H1 (cell line): ENCODE results near the gene KIAA1755. TPM values are rescaled to one million over a fixed set of nuclear protein-coding genes. Genes with fewer than 3 reads are reported as not detected.

Experiments
- CTCF ChIA-PET: fragments of 300-600 bp; sonication (Branson Sonifier 250); formaldehyde crosslinking; loops from one replicate; lab custom pipeline; 2021; ENCODE audit not compliant: partially characterized antibody; lab: Charles Lee
- POLR2A ChIA-PET: fragments of 300-600 bp; sonication (Branson Sonifier 250); formaldehyde crosslinking; loops from one replicate; lab custom pipeline; 2021; ENCODE audit warnings: inconsistent platforms; ENCODE audit not compliant: partially characterized antibody; lab: Charles Lee
- DNase-seq, 2 experiments: peaks; one replicate each; pipeline versions ENCODE4 v3.0.0 to v3.0.0-alpha.2; 2010 to 2022; ENCODE audit warnings: low spot score in 2 of 2, low read depth in 1 of 2, mixed read lengths in 1 of 2
- FAIRE-seq: peaks from 2 replicates; lab custom pipeline; 2011; peaks lifted over from hg19 to GRCh38; lab: Jason Lieb, UNC
- H2AFZ ChIP-seq: 2 replicates; pipeline ENCODE4 v1.8.1; 2012; ENCODE audit warnings: low read length, inconsistent platforms
- H2AK5ac ChIP-seq: 2 replicates; pipeline ENCODE4 v1.6.1; 2013; ENCODE audit warnings: low read depth, low read length
- H2BK120ac ChIP-seq: replicated peaks from 2 replicates; pipeline ENCODE3; 2013; ENCODE audit warnings: low read depth, low read length, inconsistent platforms
- H2BK12ac ChIP-seq: 2 replicates; pipeline ENCODE4 v1.6.1; 2013; ENCODE audit warnings: low read depth, low read length
- H2BK15ac ChIP-seq: 2 replicates; pipeline ENCODE4 v1.6.1; 2013; ENCODE audit warnings: low read length
- H2BK20ac ChIP-seq: 2 replicates; pipeline ENCODE4 v1.6.1; 2013; ENCODE audit warnings: low read length
- H2BK5ac ChIP-seq: 2 replicates; pipeline ENCODE4 v1.6.1; 2013; ENCODE audit warnings: low read depth, low read length
- H3K14ac ChIP-seq: 2 replicates; pipeline ENCODE4 v1.6.1; 2013; ENCODE audit warnings: inconsistent platforms; ENCODE audit not compliant: insufficient read length
- H3K18ac ChIP-seq: 2 replicates; pipeline ENCODE4 v1.6.1; 2013; ENCODE audit warnings: low read length; ENCODE audit errors: extremely low read depth
- H3K23ac ChIP-seq: 2 replicates; pipeline ENCODE4 v1.6.1; 2013; ENCODE audit warnings: inconsistent platforms; ENCODE audit not compliant: insufficient read length
- H3K23me2 ChIP-seq: 2 replicates; pipeline ENCODE4 v1.6.1; 2013; ENCODE audit warnings: low read depth, low read length
- H3K27ac ChIP-seq: 2 replicates; pipeline ENCODE4 v1.6.1; 2011; ENCODE audit warnings: low read depth, low read length, inconsistent platforms
- H3K27me3 ChIP-seq, 4 experiments: replicated peaks in 1 of 4; 1 replicate in 1 of 4; 2 replicates in 3 of 4; pipeline versions ENCODE4 v1.6.1 to v1.8.1; 2011 to 2013; ENCODE audit warnings: low read length in 3 of 4, mild to moderate bottlenecking in 3 of 4, inconsistent platforms in 2 of 4, mixed read lengths in 2 of 4, moderate library complexity in 1 of 4; ENCODE audit not compliant: control insufficient read depth in 3 of 4, insufficient read depth in 3 of 4; ENCODE audit errors: extremely low read depth in 1 of 4
- H3K36me3 ChIP-seq, 4 experiments: 2 replicates each; pipeline versions ENCODE4 v1.6.1 to v1.8.1; 2011 to 2013; ENCODE audit warnings: mild to moderate bottlenecking in 4 of 4, low read length in 3 of 4, moderate library complexity in 2 of 4, control low read depth in 1 of 4, inconsistent platforms in 1 of 4; ENCODE audit not compliant: insufficient read depth in 4 of 4, control insufficient read depth in 2 of 4
- H3K4ac ChIP-seq: replicated peaks from 2 replicates; pipeline ENCODE3; 2013; ENCODE audit warnings: low read length, low read depth, mixed read lengths, inconsistent platforms; ENCODE audit not compliant: insufficient read length
- H3K4me1 ChIP-seq, 4 experiments: replicated peaks in 1 of 4; 1 replicate in 1 of 4; 2 replicates in 3 of 4; pipeline versions ENCODE4 v1.6.1 to v1.8.1; 2011 to 2013; ENCODE audit warnings: low read length in 3 of 4, inconsistent platforms in 2 of 4, mixed read lengths in 1 of 4; ENCODE audit not compliant: insufficient read depth in 4 of 4, control insufficient read depth in 3 of 4
- H3K4me2 ChIP-seq, 2 experiments: 2 replicates each; pipeline versions ENCODE4 v1.6.1 to v1.8.1; 2011 to 2013; ENCODE audit warnings: low read depth in 2 of 2, low read length in 2 of 2, control low read depth in 1 of 2, inconsistent platforms in 1 of 2, mild to moderate bottlenecking in 1 of 2; ENCODE audit not compliant: insufficient read depth in 1 of 2
- H3K4me3 ChIP-seq, 4 experiments: fragments of 200-600, 300-600 bp in 1 of 4; sonication (generic), shearing (Covaris generic), sonication (Bioruptor Twin) in 1 of 4; 2 replicates each; pipeline versions ENCODE4 v1.5.1 to v1.8.1; 2011 to 2016; ENCODE audit warnings: low read length in 4 of 4, low read depth in 3 of 4, control low read depth in 2 of 4, inconsistent platforms in 2 of 4, mild to moderate bottlenecking in 2 of 4, mixed read lengths in 1 of 4, moderate library complexity in 1 of 4; ENCODE audit not compliant: insufficient read depth in 2 of 4; ENCODE audit errors: extremely low read depth in 1 of 4
- H3K56ac ChIP-seq: replicated peaks from 2 replicates; pipeline ENCODE3; 2013; ENCODE audit warnings: low read depth, mild to moderate bottlenecking, mixed read lengths, low read length, inconsistent platforms; ENCODE audit not compliant: insufficient read length
- H3K79me1 ChIP-seq: 2 replicates; pipeline ENCODE4 v1.6.1; 2013; ENCODE audit warnings: low read depth, low read length, control low read depth
- H3K79me2 ChIP-seq, 2 experiments: 2 replicates each; pipeline versions ENCODE4 v1.6.1 to v1.8.1; 2012 to 2013; ENCODE audit warnings: low read length in 2 of 2, mild to moderate bottlenecking in 2 of 2, inconsistent platforms in 1 of 2; ENCODE audit not compliant: insufficient read depth in 2 of 2, control insufficient read depth in 1 of 2
- H3K9ac ChIP-seq, 4 experiments: replicated peaks in 1 of 4; 1 replicate in 1 of 4; 2 replicates in 3 of 4; pipeline versions ENCODE4 v1.6.1 to v1.8.1; 2011 to 2013; ENCODE audit warnings: low read depth in 3 of 4, low read length in 3 of 4, control low read depth in 2 of 4, mild to moderate bottlenecking in 2 of 4, moderate library complexity in 2 of 4, inconsistent platforms in 1 of 4; ENCODE audit errors: extremely low read depth in 1 of 4
- H3K9me3 ChIP-seq, 2 experiments: 2 replicates each; pipeline versions ENCODE4 v1.6.1 to v1.8.1; 2012 to 2013; ENCODE audit warnings: mild to moderate bottlenecking in 2 of 2, moderate library complexity in 2 of 2, control low read depth in 1 of 2, inconsistent platforms in 1 of 2, low read depth in 1 of 2, low read length in 1 of 2, mixed read lengths in 1 of 2; ENCODE audit not compliant: insufficient read depth in 2 of 2
- H4K20me1 ChIP-seq, 2 experiments: replicated peaks in 1 of 2; 2 replicates each; pipeline versions ENCODE3 to v1.8.1; 2011 to 2013; ENCODE audit warnings: inconsistent platforms in 2 of 2, low read length in 2 of 2, mild to moderate bottlenecking in 1 of 2; ENCODE audit not compliant: insufficient read depth in 2 of 2, control insufficient read depth in 1 of 2
- H4K5ac ChIP-seq: 2 replicates; pipeline ENCODE4 v1.6.1; 2013; ENCODE audit warnings: low read length, low read depth, mixed read lengths, inconsistent platforms; ENCODE audit not compliant: insufficient read length
- H4K8ac ChIP-seq: 2 replicates; pipeline ENCODE4 v1.8.0; 2013; ENCODE audit warnings: mild to moderate bottlenecking, moderate library complexity, low read length, inconsistent platforms; ENCODE audit not compliant: insufficient read depth; ENCODE audit errors: extremely low read depth
- H4K91ac ChIP-seq: replicated peaks from 2 replicates; pipeline ENCODE3; 2013; ENCODE audit warnings: low read length, mixed read lengths, inconsistent platforms; ENCODE audit not compliant: insufficient read length
- BACH1 ChIP-seq: IDR thresholded peaks from 2 replicates; pipeline ENCODE4 v1.6.1; 2012; ENCODE audit warnings: low read length, improper control_type of control experiment
- CHD1 ChIP-seq: IDR thresholded peaks from 2 replicates; pipeline ENCODE4 v1.6.1; 2012; ENCODE audit warnings: low read depth, low read length, improper control_type of control experiment
- EP300 ChIP-seq, 2 experiments: IDR thresholded peaks; 1 replicate in 1 of 2; 2 replicates in 1 of 2; pipeline ENCODE4 v1.6.1; 2011 to 2012; ENCODE audit warnings: low read depth in 2 of 2, low read length in 2 of 2, mild to moderate bottlenecking in 2 of 2, borderline replicate concordance in 1 of 2, inconsistent platforms in 1 of 2, moderate library complexity in 1 of 2
- EZH2 ChIP-seq: fragments of 200-600 bp; sonication (generic); IDR thresholded peaks from 2 replicates; pipeline ENCODE4 v1.7.1; 2012; ENCODE audit warnings: low read depth, mild to moderate bottlenecking, moderate library complexity, low read length, inconsistent platforms; ENCODE audit not compliant: severe bottlenecking
- JUND ChIP-seq: IDR thresholded peaks from 2 replicates; pipeline ENCODE4 v1.6.1; 2011; ENCODE audit warnings: mild to moderate bottlenecking, improper control_type of control experiment, low read length
- KDM5A ChIP-seq: fragments of 200-600 bp; IDR thresholded peaks from 2 replicates; pipeline ENCODE4 v1.7.1; 2012; ENCODE audit warnings: mild to moderate bottlenecking, low read length, inconsistent platforms, mixed read lengths
- RAD21 ChIP-seq, 2 experiments: IDR thresholded peaks in 1 of 2; conservative IDR thresholded peaks in 1 of 2; 2 replicates each; pipeline ENCODE4 v1.6.1; 2011; ENCODE audit warnings: low read depth in 2 of 2, low read length in 2 of 2, improper control_type of control experiment in 1 of 2, inconsistent platforms in 1 of 2, mild to moderate bottlenecking in 1 of 2, moderate library complexity in 1 of 2
- RXRA ChIP-seq: IDR thresholded peaks from 2 replicates; pipeline ENCODE4 v1.6.1; 2011; ENCODE audit warnings: low read depth, mild to moderate bottlenecking, low read length, moderate library complexity; ENCODE audit not compliant: insufficient read depth
- SIRT6 ChIP-seq: IDR thresholded peaks from one replicate; pipeline ENCODE4 v1.7.1; 2012; ENCODE audit warnings: low read length, inconsistent platforms
- TEAD4 ChIP-seq: IDR thresholded peaks from 2 replicates; pipeline ENCODE4 v1.6.1; 2012; ENCODE audit warnings: low read depth, low read length, inconsistent platforms, mixed read lengths
- ZNF274 ChIP-seq: IDR thresholded peaks from 2 replicates; pipeline ENCODE4 v1.7.0; 2012; ENCODE audit warnings: low read length, borderline replicate concordance; ENCODE audit errors: extremely low read depth
- WGBS, 2 experiments: shearing (Covaris generic) in 1 of 2; methylation state at CpG; one replicate each; pipeline versions ENCODE4 v1.1.6 to v1.1.7; 2013 to 2015; ENCODE audit warnings: low lambda C conversion rate in 2 of 2, mixed read lengths in 2 of 2, inconsistent platforms in 1 of 2, low coverage in 1 of 2, missing lambda C conversion rate in 1 of 2; ENCODE audit not compliant: insufficient replicate concordance in 2 of 2, insufficient coverage in 1 of 2, insufficient read length in 1 of 2; ENCODE audit errors: extremely low coverage in 1 of 2, missing lambda C conversion rate in 1 of 2; 5-methylcytosine and 5-hydroxymethylcytosine counted together
- polyA plus RNA-seq, 7 experiments: library from polyadenylated mRNA; depleted of rRNA in 3 of 7; stranded (reverse) in 5 of 7; unstranded in 2 of 7; fragments of >200 nt in 5 of 7; fragments of 200-250 nt in 2 of 7; gene quantifications; 1 replicate in 5 of 7; 2 replicates in 1 of 7; 4 replicates in 1 of 7; pipeline versions ENCODE4 v1.2.1 to v1.2.3, GENCODE V29; 2011 to 2013; ENCODE audit warnings: missing spikeins in 2 of 7, mixed read lengths in 2 of 7
- total RNA-seq: library from RNA; stranded (reverse); fragmentation: NEBNext Ultra II Directional; extraction: Animal tissue kit (Norgen Biotek cat#: 25700); gene quantifications from 2 replicates; pipeline ENCODE4 v1.2.1, GENCODE V29; 2021
- TF ChIP-seq, protein P1 (sequence below): IDR thresholded peaks from 2 replicates; pipeline ENCODE4 v1.6.1; 2011; ENCODE audit warnings: low read length, improper control_type of control experiment

Gene KIAA1755
- total and polyA plus RNA-seq, 2 of the 8 experiments (the other 6 are each of a cell fraction or from before 2014, with no cell fraction given): 0.23 TPM; not detected in 1

DNA sequence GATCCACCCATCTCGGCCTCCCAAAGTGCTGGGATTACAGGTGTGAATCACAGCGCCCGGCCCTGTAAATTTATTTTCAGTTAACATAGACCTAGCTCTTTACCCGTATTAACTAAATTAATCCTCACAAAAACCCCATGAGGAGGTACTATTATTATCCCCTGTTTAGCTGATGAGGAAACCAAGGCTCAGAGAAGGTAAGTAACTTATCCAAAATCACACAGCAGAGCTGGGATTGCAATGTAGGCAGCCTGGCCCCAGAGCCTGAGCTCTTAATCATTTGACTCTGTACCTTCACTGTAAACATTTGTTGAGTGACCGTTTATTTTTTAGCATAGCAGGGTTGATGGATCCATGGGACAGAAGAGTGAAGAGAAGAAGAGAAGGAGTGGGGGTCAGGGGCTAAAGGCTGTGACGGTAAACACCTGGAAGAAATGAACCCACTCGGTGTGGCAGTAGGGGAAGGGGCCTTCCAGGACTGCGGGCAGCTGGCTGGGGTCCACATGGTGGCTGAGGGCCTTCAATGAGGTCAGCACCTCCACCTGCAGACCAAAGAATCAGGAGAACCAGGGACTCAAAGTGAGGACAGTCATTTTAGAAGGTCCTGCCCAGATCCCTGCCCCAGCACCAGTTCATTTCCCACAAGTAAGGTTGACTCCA is 35.2 kb downstream of the KIAA1755 start:
- no peak for DNase-seq
- Histone ChIP-seq H3K4me3 (no peak overlapping the region), H3K23me2 (no peaks in the 10 kb centered on the region), H3K79me1 (no peaks in the 10 kb centered on the region), H2BK120ac (no peak overlapping the region), H3K23ac (no peak overlapping the region), H2AK5ac (no peak overlapping the region), H3K27me3 (no peaks in the 10 kb centered on the region), H3K4ac (no peak overlapping the region), H3K4me2 (no peak overlapping the region), H3K14ac (no peak overlapping the region), H3K18ac (no peak overlapping the region), H3K9ac (no peak overlapping the region), H4K5ac (no peak overlapping the region), H4K91ac (no peak overlapping the region), H3K4me1 (no peaks in the 10 kb centered on the region; a peak in 2 of 7 replicates), H3K36me3 (no peaks in the 10 kb centered on the region), H2AFZ (no peak overlapping the region), H3K9me3 (no peaks in the 10 kb centered on the region), H3K27ac (no peak overlapping the region), H2BK12ac (no peak overlapping the region), H2BK5ac (no peak overlapping the region), H3K56ac (no peak overlapping the region), H2BK20ac (no peak overlapping the region), H4K8ac (no peak overlapping the region), H4K20me1 (no peaks in the 10 kb centered on the region), H3K79me2 (no peaks in the 10 kb centered on the region), H2BK15ac (no peak overlapping the region)
- 87% methylated on average over 8 of the region's 8 CpGs; no CpG with 5 or more reads in 1 of the 2 experiments for WGBS, 2 experiments
- no peak for FAIRE-seq
- POLR2A ChIA-PET: interaction anchor here (0.6 kb wide), 1 partner anchor 147 kb away, joined by 3 read pairs; no protein-coding TSS in a partner anchor
- CTCF ChIA-PET: interaction anchor here (0.6 to 17.3 kb wide), 18 partner anchors 8 to 705 kb away, joined by 3 to 198 read pairs (median 8); no protein-coding TSS in a partner anchor
- no peak for TF ChIP-seq SIRT6
- no peak for TF ChIP-seq EP300 (IDR thresholded peaks at IDR 0.05; ENCODE audit: borderline replicate concordance in 1 of 2, low read depth in 2 of 2, low read length in 2 of 2)
- no peak for TF ChIP-seq JUND
- TF ChIP-seq TEAD4: no peak
- TF ChIP-seq EZH2: no peak
- no peak for TF ChIP-seq BACH1
- TF ChIP-seq CHD1: no peak
- TF ChIP-seq, protein P1, sequence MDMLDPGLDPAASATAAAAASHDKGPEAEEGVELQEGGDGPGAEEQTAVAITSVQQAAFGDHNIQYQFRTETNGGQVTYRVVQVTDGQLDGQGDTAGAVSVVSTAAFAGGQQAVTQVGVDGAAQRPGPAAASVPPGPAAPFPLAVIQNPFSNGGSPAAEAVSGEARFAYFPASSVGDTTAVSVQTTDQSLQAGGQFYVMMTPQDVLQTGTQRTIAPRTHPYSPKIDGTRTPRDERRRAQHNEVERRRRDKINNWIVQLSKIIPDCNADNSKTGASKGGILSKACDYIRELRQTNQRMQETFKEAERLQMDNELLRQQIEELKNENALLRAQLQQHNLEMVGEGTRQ: no peak
- no peak for TF ChIP-seq KDM5A
- no peak for TF ChIP-seq RXRA
- no peak for TF ChIP-seq ZNF274
- no peak for TF ChIP-seq RAD21 (IDR thresholded peaks at IDR 0.05 in 1 of 2, conservative IDR thresholded peaks at IDR 0.05 in 1 of 2; ENCODE audit: low read depth in 2 of 2, low read length in 2 of 2)
